C4-2B (cell line): ENCODE data around the gene ZNF839.

Source experiments
- ZFX ChIP-seq: fragments of 450-650 bp; IDR thresholded peaks from 2 replicates; pipeline ENCODE4 v1.6.1; 2017
- TF ChIP-seq, protein P1 (sequence below): fragments of 450-650 bp; conservative IDR thresholded peaks from 2 replicates; pipeline ENCODE4 v1.5.1; 2017; ENCODE audit warnings: mild to moderate bottlenecking

DNA sequence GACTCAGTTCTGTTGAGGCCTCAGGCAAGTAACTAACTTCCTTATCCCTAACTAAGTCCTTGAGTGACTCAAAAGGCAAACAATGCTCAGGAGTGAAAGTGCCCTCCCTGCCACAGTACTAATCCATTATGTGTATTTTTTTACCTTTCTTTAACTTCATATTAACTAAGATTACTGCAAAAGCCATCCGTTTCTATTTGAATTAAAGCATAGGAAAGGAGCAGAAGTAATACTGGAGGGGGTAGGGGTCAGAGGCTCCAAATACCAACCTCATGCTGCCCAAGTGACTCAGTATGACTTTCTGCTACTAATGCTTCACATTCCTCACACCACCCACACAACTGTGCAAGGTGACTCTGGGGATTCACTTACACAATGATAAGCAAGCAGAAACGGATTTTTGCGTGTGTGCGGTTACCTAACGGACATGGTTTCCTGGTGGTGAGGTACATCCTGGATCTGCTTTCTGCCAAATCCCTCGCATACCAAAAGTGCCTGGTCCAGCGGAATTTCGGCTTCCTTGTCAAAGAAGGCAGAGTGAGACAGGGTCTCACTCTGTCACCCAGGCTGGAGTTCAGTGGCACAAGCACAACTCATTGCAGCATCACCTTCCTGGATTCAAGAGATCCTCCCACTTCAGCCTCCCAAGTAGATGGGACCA lies 39.7 kb upstream of the ZNF839 start:
- TF ChIP-seq, protein P1, sequence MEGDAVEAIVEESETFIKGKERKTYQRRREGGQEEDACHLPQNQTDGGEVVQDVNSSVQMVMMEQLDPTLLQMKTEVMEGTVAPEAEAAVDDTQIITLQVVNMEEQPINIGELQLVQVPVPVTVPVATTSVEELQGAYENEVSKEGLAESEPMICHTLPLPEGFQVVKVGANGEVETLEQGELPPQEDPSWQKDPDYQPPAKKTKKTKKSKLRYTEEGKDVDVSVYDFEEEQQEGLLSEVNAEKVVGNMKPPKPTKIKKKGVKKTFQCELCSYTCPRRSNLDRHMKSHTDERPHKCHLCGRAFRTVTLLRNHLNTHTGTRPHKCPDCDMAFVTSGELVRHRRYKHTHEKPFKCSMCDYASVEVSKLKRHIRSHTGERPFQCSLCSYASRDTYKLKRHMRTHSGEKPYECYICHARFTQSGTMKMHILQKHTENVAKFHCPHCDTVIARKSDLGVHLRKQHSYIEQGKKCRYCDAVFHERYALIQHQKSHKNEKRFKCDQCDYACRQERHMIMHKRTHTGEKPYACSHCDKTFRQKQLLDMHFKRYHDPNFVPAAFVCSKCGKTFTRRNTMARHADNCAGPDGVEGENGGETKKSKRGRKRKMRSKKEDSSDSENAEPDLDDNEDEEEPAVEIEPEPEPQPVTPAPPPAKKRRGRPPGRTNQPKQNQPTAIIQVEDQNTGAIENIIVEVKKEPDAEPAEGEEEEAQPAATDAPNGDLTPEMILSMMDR, result no peak
- TF ChIP-seq ZFX, result no peak
